BJ (cell line): Measurements from ENCODE around the gene CCDC6. TPM values are rescaled to one million over a fixed set of nuclear protein-coding genes. Genes with fewer than 3 reads are reported as not detected.

Source experiments
- CTCF ChIA-PET: fragments of 350-600 bp; formaldehyde crosslinking; extraction: SDS; loops from one replicate; lab custom pipeline; 2021; ENCODE audit warnings: antibody characterized with exemption, inconsistent platforms; lab: Yijun Ruan, JAX
- POLR2A ChIA-PET: fragments of 300-600 bp; sonication (Branson Sonifier 250); formaldehyde crosslinking; extraction: SDS; loops from one replicate; lab custom pipeline; 2021; ENCODE audit warnings: antibody characterized with exemption; lab: Charles Lee
- DNase-seq: peaks from one replicate; pipeline ENCODE4 v3.0.0-alpha.2; 2011; ENCODE audit warnings: low read depth
- H3K27me3 ChIP-seq: 2 replicates; pipeline ENCODE4 v1.6.0; 2011; ENCODE audit warnings: low read length; ENCODE audit not compliant: control insufficient read depth, insufficient read depth
- H3K36me3 ChIP-seq: 2 replicates; pipeline ENCODE4 v1.5.1; 2011; ENCODE audit warnings: low read length; ENCODE audit not compliant: control insufficient read depth, insufficient read depth
- H3K4me3 ChIP-seq: 2 replicates; pipeline ENCODE4 v1.5.1; 2011; ENCODE audit warnings: low read depth, mild to moderate bottlenecking, control low read depth, low read length
- polyA plus RNA-seq: library from polyadenylated mRNA; depleted of rRNA; stranded (reverse); fragments of >200 nt; gene quantifications from 2 replicates; pipeline ENCODE4 v1.2.3, GENCODE V29; 2011
- TF ChIP-seq, protein P1 (sequence below): IDR thresholded peaks from 2 replicates; pipeline ENCODE4 v1.5.1; 2011; ENCODE audit warnings: low read depth, mild to moderate bottlenecking, control low read depth, inconsistent platforms, low read length, moderate library complexity; ENCODE audit not compliant: insufficient read depth

CCDC6 gene
- polyA plus RNA-seq, 1 experiment: 17.2 TPM

DNA sequence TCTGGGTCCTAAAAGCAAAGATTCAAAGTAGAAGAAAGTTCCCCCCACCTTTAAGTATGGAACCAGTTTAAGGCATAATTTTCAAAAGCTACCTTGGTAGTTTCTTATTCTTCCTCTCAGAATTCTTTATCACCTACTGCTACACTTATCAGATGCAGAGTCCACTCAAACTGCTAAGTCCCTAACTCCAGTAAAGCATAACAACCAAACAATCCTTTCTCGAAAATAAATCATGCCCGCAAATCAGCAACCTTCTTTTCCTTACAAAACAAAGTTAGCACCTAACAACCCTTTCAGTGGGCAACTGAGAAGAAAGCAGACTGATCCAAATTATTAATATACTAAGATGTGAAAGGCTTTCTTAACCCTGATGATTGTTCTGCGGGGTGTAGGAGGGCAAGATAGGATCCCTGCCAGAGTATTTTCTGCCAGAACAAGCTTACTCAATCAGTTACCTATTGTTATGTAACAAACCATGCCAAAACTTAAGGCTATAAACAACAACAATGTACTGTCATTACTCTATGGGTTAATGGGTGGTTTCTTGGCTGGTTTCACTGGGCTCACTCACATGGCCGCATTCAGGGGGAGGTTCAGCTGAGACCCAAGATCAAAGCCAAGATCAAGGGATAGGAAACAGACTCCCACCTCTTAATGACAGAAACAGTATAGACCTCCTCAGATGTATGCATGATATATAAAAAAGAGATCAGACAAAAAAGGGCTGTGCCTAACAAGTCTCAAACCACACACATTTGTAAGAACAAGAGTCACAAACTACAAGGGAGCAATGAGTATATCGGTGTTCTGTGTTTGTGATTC is 42.0 kb downstream of the CCDC6 start:
- DNase-seq: no peak
- TF ChIP-seq, protein P1, sequence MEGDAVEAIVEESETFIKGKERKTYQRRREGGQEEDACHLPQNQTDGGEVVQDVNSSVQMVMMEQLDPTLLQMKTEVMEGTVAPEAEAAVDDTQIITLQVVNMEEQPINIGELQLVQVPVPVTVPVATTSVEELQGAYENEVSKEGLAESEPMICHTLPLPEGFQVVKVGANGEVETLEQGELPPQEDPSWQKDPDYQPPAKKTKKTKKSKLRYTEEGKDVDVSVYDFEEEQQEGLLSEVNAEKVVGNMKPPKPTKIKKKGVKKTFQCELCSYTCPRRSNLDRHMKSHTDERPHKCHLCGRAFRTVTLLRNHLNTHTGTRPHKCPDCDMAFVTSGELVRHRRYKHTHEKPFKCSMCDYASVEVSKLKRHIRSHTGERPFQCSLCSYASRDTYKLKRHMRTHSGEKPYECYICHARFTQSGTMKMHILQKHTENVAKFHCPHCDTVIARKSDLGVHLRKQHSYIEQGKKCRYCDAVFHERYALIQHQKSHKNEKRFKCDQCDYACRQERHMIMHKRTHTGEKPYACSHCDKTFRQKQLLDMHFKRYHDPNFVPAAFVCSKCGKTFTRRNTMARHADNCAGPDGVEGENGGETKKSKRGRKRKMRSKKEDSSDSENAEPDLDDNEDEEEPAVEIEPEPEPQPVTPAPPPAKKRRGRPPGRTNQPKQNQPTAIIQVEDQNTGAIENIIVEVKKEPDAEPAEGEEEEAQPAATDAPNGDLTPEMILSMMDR: no peak
- no peaks in the 10 kb centered on the region for H3K36me3 ChIP-seq
- no peaks in the 10 kb centered on the region for H3K27me3 ChIP-seq
- ChIA-PET CTCF (no interaction called here), POLR2A (no interaction called here)
- no peak overlapping the region for H3K4me3 ChIP-seq

DNA sequence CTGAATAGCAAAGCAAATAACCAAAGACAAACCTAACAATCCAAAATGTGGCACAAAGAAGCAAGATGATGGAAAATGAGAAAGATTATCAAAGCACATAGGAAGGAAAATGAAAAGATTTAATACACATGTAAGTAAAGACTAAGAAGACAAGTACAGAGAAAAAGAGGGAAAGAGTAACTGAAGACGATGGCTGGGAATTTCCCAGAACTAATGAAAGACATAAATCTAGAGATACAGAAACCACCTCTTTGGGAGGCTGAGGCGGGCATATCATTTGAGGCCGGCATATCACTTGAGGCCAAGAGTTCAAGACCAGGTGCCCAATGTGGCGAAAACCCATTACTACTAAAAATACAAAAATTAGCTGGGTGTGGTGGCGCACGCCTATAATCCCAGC is 46.8 kb downstream of the CCDC6 start:
- TF ChIP-seq, protein P1: no peak
- H3K36me3 ChIP-seq: no peaks in the 10 kb centered on the region
- DNase-seq: no peak
- ChIA-PET POLR2A (no interaction called here), CTCF (no interaction called here)
- H3K4me3 ChIP-seq: no peak overlapping the region
- H3K27me3 ChIP-seq: no peaks in the 10 kb centered on the region

DNA sequence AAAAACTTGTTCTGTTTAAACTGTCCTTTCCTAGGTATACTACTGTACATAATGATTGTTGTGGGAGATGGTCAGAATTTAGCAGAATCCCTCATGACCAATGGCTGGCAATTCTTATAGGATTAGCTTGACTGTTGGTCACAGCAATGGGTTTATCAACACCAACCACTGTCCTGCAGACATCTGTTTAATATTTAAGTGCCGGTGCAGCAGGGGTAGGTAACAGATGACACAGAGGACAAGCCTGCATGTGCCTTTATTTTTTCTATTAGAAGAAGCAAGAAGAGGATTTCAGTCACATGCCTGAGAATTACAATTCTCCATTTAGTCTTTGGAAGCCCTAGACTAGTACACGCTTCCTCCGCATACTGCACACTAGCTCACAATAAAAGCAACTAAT is 48.4 kb downstream of the CCDC6 start:
- TF ChIP-seq, protein P1: no peak
- no peak for DNase-seq
- Histone ChIP-seq H3K27me3 (no peaks in the 10 kb centered on the region), H3K36me3 (no peaks in the 10 kb centered on the region), H3K4me3 (no peak overlapping the region)
- CTCF ChIA-PET: interaction anchor here (1.2 kb wide), 1 partner anchor 27 kb away, joined by 3 read pairs; no protein-coding TSS in a partner anchor
- POLR2A ChIA-PET: interaction anchor here (0.6 kb wide), 1 partner anchor 13 kb away, joined by 5 read pairs; no protein-coding TSS in a partner anchor

DNA sequence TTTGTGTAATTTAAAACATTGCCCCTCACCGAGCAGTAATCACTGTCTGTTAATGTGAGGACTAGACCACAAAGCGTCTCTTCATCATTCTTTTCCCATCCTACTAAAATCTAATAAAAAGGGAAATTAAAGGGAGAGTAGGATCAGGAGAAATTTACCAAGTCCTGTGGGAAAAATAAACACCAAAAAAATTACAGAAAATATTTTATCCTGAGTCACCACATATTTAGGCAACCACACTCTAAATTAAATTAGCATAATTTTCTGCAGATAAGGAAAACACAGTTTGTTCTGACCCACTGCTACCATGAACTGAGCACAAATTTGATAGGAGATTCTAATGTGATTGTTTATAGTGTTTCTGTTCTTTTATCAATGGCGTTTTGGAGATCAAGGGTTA is 49.3 kb downstream of the CCDC6 start:
- TF ChIP-seq, protein P1: no peak
- DNase-seq: peak; percentile 12
- Histone ChIP-seq H3K27me3 (no peaks in the 10 kb centered on the region), H3K4me3 (no peak overlapping the region), H3K36me3 (no peaks in the 10 kb centered on the region)
- ChIA-PET POLR2A (no interaction called here), CTCF (interaction anchor here (0.7 kb wide), 1 partner anchor 49 kb away, joined by 3 read pairs; the partner anchor contains the start of gene CCDC6)

DNA sequence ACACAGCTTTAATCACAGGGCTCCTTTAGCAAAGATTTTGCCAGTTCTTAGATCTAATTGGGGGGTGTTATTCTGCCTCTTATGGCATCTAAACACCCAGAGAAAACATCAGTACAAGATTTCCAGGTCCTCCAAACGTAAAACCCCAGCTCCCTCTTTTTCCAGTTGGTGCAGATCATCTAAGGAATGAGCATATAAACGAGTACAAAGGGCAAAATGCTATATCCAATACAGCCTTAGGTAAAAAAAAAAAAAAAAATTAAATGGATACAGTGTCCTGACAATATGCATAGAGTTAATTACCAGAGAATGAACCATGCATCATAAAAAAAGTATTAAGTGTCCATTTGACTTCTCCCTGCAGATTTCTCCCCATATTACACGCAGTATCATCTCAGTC is 50.3 kb downstream of the CCDC6 start:
- no peak overlapping the region for H3K4me3 ChIP-seq
- no peaks in the 10 kb centered on the region for H3K27me3 ChIP-seq
- no peaks in the 10 kb centered on the region for H3K36me3 ChIP-seq
- DNase-seq: no peak
- TF ChIP-seq, protein P1: no peak
- POLR2A ChIA-PET: no interaction called here
- CTCF ChIA-PET: interaction anchor here (0.7 to 1.6 kb wide), 4 partner anchors 17 to 50 kb away, joined by 3 to 7 read pairs (median 4); partner anchors contain the start of gene CCDC6
